ENCODE data around the gene PTPRN2. TPM values are rescaled to one million over a fixed set of nuclear protein-coding genes. Genes with fewer than 3 reads are reported as not detected.
A peak's percentile ranks its signal among the peaks of the same experiment; 100 is the strongest.

PTPRN2 gene
- total and polyA plus RNA-seq, 7 donors = 3.2 to 7.1 (median 5.5) TPM

DNA sequence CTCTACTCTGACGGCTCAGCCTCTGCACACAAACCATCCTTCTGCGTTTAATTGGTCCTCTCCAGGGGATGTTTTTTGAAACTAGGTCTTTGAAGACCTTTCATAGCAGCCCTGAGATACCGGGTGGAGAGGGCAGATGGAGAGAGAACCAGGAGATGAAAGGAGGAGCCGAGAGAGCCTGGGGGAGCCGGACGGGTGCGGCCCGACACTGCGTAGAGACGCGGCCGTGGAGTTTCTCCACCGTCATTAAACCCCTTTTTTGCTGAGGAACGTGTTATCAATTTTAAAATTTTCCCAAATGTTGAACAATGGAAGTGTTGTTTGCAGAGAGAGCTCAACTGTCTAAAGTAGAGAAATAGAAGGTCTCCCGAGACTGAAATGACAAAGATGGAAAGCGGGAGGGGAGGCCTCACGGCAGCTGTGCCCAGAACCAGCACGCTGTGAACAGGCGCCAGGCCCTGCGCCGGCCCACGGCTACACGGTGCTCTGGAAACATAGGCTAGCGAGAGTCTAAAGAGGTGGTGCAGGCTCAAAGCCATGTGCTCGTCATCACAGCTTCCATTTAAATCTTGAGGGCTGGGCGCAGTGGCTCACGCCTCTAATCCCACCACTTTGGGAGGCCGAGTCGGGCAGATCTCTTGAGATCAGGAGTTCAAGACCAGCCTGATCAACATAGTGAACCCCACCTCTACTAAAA lies 307.0 kb downstream of the PTPRN2 start:
- Histone ChIP-seq H3K36me3 (no peaks in the 10 kb centered on the region), H3K4me3 (no peak overlapping the region), H3K4me1 (no peaks in the 10 kb centered on the region), H3K27me3 (no peaks in the 10 kb centered on the region), H3K9me3 (no peaks in the 10 kb centered on the region), H3K27ac (no peak overlapping the region)
- WGBS, 2 donors = 94 to 95% methylated on average over 29 of the region's 29 CpGs
- TF ChIP-seq POLR2AphosphoS5 (IDR thresholded peaks at IDR 0.05) (no peak), EP300 (IDR thresholded peaks at IDR 0.05) (no peak), POLR2A (IDR thresholded peaks at IDR 0.05) (no peak)
- TF ChIP-seq, protein P1, sequence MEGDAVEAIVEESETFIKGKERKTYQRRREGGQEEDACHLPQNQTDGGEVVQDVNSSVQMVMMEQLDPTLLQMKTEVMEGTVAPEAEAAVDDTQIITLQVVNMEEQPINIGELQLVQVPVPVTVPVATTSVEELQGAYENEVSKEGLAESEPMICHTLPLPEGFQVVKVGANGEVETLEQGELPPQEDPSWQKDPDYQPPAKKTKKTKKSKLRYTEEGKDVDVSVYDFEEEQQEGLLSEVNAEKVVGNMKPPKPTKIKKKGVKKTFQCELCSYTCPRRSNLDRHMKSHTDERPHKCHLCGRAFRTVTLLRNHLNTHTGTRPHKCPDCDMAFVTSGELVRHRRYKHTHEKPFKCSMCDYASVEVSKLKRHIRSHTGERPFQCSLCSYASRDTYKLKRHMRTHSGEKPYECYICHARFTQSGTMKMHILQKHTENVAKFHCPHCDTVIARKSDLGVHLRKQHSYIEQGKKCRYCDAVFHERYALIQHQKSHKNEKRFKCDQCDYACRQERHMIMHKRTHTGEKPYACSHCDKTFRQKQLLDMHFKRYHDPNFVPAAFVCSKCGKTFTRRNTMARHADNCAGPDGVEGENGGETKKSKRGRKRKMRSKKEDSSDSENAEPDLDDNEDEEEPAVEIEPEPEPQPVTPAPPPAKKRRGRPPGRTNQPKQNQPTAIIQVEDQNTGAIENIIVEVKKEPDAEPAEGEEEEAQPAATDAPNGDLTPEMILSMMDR (IDR thresholded peaks at IDR 0.05) = no peak
- DNase-seq = peak; percentile 25
- intact Hi-C loops (cut with DNase I) = no loop called here

DNA sequence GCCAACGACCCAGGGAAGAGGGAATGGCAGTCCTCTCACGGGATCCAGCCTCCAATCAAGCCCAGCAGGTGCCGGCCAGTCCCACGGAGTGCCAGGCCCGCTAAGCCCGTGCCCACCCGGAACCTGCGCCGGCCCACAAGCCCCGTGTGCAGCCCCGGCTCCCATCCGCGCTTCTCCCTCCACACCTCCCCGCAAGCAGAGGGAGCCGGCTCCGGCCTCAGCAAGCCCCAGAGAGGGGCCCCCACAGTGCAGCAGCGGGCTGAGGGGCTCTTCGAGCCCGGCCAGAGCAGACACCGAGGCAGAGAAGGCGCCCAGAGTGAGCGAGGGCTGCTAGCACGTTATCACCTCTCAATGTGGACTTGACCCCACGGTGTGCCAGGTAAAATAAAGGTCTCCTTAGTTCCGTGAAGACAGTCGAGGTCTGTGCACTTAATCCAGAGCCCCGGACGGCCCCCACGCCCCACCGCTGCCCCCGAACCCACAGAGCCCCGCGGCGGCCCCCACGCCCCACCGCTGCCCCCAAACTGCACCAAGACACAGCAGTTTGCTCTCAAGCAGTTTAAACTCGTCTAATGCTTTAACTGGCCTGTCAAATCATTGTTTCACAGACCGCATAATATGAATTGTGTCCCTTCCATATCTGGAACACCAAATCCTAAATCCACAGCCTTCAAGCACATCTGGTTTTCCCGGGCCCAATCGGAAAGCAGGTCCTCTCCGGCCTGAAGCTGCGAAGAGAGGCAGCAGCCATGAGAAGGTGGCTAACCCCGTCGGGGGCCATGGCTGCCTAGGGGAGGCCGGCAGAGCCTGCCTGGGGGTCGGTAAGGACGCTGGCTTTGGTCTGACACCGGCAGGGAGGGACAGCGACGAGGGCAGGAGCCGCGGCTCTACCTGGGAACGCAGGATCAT lies 307.8 kb downstream of the PTPRN2 start:
- no peak overlapping the region for H3K27ac ChIP-seq
- H3K27me3 ChIP-seq = no peaks in the 10 kb centered on the region
- DNase-seq = peak; percentile 40
- intact Hi-C loops (cut with DNase I) = no loop called here
- 91 to 92% methylated on average over 53 of the region's 53 CpGs for WGBS, 2 donors
- TF ChIP-seq EP300 (IDR thresholded peaks at IDR 0.05) = no peak
- no peak for TF ChIP-seq POLR2AphosphoS5 (IDR thresholded peaks at IDR 0.05)
- no peak for TF ChIP-seq POLR2A (IDR thresholded peaks at IDR 0.05)
- TF ChIP-seq, protein P1 (IDR thresholded peaks at IDR 0.05) = no peak
- H3K4me1 ChIP-seq = no peaks in the 10 kb centered on the region
- no peaks in the 10 kb centered on the region for H3K36me3 ChIP-seq
- H3K9me3 ChIP-seq = no peaks in the 10 kb centered on the region
- H3K4me3 ChIP-seq = no peak overlapping the region

DNA sequence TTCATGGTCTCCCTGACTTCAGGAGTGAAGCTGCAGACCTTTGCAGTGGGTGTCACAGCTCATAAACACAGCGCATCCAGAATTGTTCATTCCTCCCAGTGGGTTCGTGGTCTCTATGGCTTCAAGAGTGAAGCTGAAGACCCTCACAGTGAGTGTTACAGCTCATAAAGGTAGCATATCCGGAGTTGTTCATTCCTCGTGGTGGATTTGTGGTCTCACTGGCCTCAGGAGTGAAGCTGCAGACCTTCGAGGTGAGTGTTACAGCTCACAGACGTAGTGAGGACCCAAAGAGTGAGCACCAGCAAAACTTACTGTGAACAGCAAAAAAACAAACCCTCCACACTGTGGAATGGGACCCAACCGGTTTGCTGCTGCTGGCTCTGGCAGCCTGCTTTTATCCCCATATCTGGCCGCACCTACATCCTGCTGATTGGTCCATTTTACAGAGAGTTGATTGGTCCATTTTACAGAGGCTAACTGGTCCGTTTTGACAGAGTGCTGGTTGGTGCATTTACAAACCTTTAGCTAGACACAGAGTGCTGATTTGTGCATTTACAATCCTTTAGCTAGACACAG lies 308.8 kb downstream of the PTPRN2 start:
- DNase-seq = no peak
- intact Hi-C loops (cut with DNase I) = no loop called here
- no peaks in the 10 kb centered on the region for H3K9me3 ChIP-seq

DNA sequence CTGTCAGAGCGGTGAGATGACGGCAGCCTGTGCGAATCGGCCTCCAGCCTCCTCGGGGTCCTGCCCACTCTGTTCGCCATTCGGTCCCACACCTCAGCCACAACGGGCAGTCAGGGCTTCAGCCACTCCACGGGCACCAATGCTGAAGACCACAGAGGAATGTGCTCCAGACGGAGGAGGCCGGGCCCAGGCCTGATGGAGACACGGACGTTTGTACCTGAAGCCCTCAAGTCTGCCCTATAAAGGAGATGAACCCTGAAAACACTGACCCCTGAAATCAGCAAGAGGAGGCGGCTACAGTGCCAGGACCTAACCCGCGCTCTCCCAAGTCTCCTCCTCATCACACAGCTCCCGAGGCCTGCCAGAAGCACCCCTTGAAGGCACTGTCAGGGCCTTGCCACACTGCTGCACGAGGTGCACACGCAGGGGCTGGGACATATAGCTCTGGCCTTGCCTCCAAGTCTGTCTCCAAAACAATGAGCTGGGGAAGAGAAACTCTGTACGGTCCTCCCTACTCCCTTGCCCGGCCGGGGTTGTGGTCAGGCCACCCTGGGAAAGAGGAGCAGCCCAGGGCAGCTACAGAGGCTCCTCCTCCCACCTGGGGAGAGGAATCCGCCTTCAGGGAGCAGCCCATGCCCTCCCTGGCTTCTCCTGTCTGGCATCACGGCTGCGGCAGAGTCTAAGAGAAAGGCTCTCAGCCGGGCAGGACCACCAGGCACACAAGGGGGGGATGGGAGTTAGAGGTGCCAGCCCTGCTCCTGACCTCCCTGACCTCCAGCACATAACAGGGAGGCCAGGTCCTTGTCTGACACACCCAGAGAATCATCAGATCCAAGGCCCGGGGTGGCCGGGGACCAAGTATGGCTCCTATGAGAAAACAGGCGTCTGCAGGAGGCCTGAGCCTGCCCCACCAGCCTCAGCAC lies 310.1 kb downstream of the PTPRN2 start:
- Histone ChIP-seq H3K4me3 (no peak overlapping the region), H3K4me1 (no peaks in the 10 kb centered on the region), H3K36me3 (no peaks in the 10 kb centered on the region), H3K27ac (no peak overlapping the region), H3K9me3 (no peaks in the 10 kb centered on the region), H3K27me3 (no peaks in the 10 kb centered on the region)
- TF ChIP-seq POLR2A (IDR thresholded peaks at IDR 0.05) (no peak), EP300 (IDR thresholded peaks at IDR 0.05) (no peak)
- TF ChIP-seq, protein P1 (IDR thresholded peaks at IDR 0.05) = no peak
- WGBS, 2 donors = 77 to 85% methylated on average over 29 of the region's 29 CpGs
- intact Hi-C loops (cut with DNase I) = no loop called here
- peak; percentile 53 for DNase-seq

More for the DNA sequence above, 308.8 kb downstream of the PTPRN2 start:
- WGBS, 2 donors = 65 to 80% methylated on average over 9 of the region's 9 CpGs
- Histone ChIP-seq H3K36me3 (no peaks in the 10 kb centered on the region), H3K27me3 (no peaks in the 10 kb centered on the region), H3K4me1 (no peaks in the 10 kb centered on the region), H3K27ac (no peak overlapping the region), H3K4me3 (no peak overlapping the region)
- TF ChIP-seq POLR2AphosphoS5 (IDR thresholded peaks at IDR 0.05) = no peak
- TF ChIP-seq, protein P1 (IDR thresholded peaks at IDR 0.05) = no peak
- TF ChIP-seq EP300 (IDR thresholded peaks at IDR 0.05) = no peak
- TF ChIP-seq POLR2A (IDR thresholded peaks at IDR 0.05) = no peak

Data from sigmoid colon (tissue), 7 donors.